NCI-H2107 treated with DMSO at 0.1 percent for 48 hours (cell line): ENCODE data around the gene UNKL.

Source experiments
- DNase-seq: peaks from one replicate; lab custom pipeline; 2025; ENCODE audit not compliant: unreplicated experiment; lab: John Stamatoyannopoulos, UW

The UNKL gene

DNA sequence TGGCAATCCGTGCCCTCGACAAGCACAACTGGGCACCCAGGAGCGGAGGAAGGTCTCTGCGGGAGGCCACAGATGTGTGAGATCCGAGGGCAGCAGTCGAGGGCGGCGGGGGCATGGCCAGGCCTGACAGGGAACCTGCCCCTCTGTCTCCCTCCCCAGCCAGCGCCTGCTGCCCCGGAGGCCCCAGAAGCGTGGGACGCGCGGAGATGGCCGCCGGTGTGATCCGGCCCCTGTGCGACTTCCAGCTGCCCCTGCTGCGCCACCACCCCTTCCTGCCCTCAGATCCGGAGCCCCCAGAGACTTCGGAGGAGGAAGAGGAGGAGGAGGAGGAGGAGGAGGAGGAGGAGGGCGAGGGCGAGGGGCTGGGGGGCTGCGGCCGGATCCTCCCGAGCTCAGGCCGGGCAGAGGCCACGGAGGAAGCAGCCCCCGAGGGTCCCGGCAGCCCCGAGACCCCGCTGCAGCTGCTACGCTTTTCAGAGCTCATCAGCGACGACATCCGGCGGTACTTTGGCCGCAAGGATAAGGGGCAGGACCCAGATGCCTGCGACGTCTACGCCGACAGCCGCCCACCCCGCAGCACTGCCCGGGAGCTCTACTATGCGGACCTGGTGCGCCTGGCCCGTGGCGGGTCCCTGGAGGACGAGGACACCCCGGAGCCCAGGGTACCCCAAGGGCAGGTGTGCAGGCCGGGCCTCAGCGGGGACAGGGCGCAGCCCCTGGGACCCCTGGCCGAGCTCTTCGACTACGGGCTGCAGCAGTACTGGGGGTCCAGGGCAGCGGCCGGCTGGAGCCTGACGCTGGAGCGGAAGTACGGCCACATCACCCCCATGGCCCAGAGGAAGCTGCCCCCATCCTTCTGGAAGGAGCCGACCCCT is 18.1 kb upstream of the UNKL start:
- no peak for DNase-seq

DNA sequence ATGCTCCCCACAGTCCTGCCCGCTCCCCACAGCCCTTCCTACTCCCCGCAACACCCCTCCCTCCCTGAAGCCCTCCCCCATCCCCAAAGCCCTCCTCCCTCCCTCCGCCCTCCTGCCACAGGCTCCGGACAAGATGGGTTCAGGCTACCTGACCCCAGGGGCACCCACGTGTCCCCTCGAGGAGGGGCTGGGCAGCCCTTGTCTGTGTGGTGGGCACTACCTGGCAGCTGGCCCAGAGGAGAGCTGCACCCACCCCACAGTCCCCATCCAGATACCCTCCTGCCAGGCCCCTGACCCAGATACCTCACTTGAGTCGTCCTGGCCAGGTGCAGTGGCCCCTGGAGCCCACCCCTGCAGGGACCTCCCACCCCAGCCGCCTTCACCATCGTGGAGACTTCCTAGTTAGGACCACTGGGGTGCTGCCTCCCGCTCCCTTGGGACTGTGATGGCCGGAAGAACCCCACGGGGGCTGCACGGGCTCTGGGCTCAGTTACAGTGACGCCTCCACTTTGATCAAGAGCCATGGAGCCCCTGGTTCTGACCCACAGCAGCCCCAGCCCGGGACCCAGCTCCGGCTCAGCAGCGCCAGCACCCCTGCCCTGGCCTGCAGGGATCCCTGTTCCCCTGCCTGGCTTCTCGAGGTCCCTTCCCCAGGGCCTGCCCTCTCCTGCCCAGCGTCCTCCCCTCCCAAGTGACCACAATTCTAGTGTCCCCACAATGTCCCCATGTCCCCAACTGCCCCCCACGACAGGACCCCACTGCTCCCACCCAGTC is 17.2 kb upstream of the UNKL start:
- DNase-seq, result no peak

DNA sequence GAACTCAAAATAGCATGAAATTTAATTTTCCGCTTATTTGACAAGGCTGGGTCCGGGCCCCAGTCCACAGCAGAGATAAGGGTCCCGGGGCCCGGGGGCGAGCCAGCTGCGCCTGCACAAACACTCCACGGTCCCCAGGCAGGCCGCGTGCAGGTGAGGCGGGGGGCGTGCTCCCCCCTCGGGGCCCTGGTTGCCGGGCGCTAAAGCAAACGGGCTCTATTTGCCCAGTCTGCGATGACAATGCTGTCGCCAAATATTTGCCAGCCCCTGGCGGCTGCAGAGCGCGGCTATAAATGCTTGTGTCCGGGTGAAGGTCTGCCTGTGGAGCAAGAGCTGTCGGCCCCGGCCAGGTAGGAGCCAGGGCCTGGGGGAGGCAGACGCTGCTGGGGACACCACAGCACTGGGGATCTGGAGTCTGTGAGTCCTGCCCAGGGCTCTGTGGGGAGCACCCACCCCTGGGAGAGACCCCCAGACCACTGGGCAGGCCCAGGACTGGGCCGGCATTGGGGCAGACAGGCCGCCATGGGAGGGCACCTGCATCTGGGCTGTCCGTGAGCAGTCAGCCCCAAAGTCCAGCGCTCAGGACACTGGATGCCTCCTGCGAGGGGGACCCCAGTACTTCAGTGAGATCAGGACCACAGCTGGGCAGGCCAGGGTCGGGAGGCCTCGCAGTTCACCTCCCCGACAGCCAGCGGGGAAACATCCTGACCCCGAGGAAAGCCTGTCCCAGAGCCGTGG is 16.4 kb upstream of the UNKL start, which contains the start of gene PERCC1:
Gene PERCC1, plus strand, starts transcription at position 320 of the 738 bp plus-strand sequence. CDS start 1,516 bp downstream, outside the sequence.
- DNase-seq, result no peak

DNA sequence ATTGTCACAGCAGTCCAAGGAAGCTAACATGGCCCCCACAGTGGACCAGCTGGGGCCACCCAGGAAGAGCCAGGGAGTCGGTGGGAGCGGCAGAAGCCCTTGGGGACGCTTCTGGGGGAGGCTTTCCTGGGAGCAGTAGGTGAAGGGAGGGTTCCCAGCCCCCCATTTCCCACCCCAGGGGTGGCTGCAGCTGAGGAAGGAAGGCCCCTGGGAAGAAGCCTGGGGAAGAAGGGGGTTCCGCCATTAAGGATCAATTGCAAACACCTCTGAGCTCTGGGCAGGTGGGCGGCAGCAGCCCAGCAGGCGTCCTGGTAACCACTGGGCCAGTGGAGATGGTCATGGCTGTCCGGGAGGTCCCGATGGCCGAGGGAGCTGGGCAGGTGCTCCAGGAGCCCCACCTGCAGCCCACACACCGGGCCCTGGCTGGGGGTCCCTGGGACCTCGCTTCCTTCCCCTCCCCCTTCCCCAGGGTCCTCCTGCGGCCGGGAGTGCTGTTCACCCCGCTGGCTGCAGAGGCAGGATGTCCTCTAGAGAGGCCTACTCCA is 15.8 kb upstream of the UNKL start:
- DNase-seq, result no peak

DNA sequence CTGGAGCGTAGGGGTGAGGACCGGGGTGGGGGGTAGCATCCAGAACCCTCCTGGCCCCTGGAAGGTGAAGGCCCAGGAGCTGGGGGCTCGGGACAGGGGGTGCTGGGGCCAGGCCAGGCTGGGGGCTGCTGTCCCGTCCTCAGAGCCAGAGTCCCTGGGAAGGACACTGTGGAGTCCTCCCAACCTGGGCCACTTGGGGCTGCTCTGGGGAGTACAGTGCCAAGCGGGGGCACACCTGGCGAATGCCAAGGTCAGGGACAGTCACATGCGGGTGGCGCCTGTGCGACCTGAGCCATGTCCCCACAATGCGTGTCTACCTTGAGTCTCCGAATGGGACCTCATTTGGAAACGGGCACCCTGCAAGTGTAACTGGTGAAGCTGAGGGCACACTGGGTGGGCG is 15.1 kb upstream of the UNKL start:
- DNase-seq, result no peak

DNA sequence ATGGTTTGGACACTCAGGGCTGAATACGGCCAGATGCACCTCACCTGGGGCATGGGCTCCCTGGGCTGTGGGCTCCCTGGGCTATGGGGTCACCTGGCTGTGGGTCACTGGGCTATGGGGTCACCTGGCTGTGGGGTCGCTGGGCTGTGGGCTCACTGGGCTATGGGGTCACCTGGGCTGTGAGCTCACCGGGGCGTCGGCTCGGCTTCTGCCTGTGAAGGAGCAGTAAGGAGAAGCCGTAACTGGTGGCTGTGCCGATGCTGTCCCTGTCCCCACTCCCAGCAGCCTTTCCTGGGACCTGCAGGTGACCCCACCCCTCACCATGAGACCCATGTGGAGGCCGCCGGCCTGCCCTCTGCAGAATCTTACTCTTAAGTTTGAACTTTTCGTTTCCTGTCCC is 14.5 kb upstream of the UNKL start:
- DNase-seq, result no peak

DNA sequence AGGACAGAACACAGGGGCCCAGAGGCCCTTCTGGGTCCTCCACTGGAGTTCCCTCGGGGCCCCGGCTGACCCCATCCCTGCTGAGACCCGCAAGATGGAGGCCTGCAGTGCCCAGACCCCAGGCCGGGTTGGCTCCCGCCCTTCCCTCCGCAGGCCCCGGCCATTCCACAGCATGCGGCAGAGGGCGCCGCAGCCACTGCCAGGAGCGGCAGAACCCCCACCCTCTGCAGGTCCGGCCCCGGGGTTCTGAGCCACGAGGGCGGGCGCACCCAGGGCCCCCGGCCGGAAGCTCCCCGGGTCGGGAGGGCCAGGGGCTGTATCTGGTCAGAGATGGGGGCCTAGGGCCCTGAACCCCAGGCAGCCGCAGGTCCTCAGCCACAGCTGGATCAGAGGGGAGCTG is 14.0 kb upstream of the UNKL start:
- no peak for DNase-seq

DNA sequence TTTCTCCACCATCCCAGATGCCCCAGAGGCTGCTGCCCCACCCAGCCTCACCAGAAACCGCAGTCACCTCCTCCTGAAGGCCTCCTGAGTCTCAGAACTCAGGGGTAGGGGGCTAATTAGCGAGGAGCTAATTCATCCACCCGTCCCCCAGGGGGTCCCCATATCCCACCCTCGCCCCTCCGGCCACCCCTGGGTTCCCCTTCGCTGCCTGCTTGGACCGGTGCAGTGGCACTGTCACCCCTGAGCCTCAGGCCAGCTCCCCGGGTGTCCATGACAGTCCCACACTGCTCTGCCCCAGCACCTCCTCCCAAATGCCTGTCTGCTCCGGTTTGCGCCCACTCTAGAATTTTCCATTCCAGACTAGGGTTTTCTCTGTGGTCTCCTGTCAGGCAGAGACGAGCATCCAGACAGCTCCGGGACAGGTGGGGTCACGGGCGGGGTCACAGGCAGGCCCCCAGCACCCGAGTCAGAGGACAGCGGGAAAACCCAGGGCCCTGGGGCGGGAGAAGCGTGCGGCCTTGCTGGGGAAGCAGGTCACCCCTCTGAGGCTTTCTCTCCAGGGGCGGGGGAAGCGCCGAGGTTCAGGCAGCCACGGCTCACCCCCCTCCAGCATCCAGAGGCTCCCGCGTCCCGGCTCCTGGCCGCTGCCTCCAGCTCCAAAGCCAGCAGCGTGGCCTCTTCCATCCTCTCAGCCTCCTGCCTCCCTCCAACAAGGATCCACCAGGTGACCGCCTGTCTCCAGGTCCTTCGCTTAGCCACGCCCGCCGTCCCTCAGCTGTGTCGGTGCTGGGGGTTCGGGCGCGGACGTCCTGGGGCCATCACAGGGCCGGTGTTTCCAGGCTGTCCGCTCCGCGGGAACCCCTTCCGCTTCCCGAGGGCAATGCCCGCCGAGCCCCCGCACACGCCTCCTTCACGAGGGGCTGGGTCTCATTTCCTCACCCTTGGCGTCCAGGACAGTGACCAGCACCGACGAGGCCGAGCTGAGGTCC is 13.3 kb upstream of the UNKL start:
- no peak for DNase-seq

DNA sequence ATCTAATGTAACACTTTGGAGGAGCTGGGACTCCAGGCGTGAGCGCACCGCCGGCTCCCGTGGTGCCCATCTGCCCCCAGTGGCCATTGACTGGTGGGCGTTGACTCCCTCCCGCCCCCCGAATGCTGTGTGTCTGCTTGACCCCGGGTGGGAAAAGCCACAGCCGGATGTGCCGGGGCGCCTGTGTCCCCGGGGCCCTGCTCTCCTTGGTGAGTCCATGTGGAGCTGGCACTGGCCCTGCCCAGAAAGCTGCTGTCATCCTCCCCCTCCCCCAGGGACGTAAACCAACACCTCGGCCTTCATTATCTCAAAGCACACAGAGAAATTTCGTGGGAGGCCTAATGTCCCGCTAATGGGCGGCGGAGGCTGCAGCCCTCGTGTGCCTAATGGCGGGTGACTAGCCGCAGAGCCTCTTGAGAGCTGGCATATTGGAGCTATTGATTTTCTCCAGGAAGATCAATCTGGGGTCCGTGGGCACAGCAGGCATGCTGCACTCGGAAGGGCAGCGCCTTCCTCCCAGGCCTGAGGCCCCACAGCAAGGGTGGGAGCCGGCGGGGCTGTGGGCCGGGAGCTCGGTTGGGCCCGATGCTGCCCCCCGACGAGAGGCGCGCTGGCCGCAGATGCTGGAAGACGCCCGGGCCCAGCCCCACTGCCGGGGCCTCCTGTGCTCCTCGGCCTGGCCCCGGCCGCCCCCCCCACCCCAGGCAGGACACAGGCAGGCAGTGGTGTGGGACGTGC is 12.4 kb upstream of the UNKL start:
- peak; percentile 88 for DNase-seq

DNA sequence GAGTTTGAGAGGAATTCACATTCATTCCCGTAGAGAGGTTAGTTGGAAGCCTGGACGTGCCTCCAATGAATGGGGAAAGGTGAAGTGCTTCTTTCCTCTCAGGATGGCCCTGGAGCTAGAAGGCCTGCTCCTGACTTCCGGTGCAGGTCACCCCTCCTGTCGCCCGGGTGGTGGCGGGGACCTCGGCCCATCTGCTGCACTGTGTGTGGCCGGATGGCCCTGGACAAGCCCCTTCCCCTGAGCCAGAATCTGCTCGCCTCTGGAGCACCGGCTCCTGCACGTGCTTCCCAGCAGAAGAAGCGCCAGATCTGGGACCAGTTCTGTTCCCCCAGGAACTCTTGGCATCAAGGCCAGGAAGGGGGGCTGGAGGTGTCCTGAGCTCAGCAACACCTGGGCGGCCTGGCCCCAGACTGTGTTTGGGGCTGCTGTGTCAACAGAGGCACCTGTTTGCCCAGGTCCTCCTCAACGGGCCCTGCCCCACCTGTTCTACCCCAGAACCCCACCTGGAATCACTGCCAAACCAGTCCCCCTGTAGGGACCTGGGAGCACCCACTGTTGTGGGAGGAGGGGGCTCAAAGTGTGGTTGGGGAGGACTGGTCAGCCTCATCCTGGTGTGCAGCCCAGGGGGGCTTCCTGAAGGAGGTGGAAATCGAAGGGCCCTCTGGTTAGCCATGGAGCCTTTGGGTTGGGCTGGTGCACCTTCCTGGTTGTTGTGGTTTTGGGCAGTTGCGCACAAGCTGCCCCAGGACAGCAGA is 11.3 kb upstream of the UNKL start:
- DNase-seq, result no peak

DNA sequence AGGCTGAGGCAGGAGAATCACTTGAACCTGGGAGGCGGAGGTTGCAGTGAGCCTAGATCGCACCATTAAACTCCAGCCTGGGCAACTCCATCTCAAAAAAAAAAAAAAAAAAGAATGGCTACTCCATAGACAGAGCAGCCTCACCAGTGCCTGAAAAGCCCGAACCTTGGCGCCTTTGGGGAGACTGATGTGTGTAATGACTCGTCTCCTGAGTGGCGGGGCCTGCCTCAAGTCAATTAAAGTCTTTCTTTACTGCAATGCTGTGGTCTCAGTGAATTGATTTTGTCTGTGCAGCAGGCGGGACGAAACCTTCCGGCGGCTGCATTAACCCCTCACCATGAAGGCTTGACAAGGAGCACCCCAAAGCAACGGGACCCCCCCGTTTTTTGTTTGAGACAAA is 9.5 kb upstream of the UNKL start:
- DNase-seq, result no peak

DNA sequence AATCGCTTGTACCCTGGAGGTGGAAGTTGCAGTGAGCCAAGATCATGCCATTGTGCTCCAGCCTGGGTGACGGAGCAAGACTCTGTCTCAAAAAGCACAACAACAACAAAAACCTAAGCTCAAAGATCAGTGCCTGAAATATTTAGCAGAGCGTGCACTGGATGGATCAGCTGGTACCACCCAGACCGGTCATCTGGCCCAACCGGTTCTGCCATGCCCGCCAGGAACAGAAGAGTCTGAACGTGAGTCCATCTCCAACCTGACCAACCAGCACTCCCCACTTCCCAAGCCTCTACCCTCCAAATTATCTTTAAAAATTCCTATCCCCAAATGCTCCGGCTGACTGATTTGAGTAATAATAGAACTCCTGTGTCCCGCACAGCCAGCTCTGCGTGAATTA is 7.6 kb upstream of the UNKL start:
- DNase-seq, result no peak

DNA sequence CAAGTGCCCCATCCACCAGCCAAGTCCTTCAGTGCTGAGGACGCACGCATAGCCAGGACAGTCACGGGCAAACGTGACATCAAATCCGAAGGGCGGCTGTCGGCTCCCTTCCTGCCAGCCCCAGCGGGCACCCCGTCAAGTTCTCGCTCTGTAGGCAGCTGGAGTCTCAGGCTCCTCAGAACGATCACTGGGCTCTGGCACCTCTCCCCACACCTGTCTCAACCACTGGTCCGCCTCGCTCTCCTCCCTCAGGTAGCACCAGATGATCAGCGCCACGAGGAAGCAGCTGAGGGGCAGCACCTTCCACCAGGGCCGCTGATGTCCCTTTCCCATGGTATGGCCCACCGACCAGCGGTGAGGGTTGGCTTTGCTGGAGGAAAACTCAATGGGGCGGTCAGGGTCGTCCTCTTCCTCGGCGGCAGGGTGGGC is 5.6 kb upstream of the UNKL start:
- no peak for DNase-seq

DNA sequence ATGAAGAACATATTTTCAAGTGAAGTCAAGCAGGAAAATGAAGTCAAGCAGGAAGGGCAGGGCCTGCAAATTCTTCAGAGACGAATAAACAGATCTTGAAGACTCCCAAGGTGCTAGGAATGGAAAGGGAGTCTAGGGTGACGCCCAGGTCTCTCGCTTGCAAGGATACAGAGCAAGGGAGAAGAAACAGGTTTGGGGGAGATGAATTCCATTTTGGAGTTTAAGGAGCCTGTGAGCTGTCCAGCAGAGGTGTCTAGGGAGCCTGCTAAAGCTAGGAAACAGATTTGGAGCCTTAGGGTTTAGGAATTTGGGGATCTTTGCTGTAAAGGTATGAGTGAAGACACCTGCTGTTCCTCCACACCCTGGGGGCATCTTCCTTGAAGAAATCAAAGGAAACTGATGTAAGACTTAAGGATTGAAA is 2.0 kb upstream of the UNKL start:
- DNase-seq, result no peak

DNA sequence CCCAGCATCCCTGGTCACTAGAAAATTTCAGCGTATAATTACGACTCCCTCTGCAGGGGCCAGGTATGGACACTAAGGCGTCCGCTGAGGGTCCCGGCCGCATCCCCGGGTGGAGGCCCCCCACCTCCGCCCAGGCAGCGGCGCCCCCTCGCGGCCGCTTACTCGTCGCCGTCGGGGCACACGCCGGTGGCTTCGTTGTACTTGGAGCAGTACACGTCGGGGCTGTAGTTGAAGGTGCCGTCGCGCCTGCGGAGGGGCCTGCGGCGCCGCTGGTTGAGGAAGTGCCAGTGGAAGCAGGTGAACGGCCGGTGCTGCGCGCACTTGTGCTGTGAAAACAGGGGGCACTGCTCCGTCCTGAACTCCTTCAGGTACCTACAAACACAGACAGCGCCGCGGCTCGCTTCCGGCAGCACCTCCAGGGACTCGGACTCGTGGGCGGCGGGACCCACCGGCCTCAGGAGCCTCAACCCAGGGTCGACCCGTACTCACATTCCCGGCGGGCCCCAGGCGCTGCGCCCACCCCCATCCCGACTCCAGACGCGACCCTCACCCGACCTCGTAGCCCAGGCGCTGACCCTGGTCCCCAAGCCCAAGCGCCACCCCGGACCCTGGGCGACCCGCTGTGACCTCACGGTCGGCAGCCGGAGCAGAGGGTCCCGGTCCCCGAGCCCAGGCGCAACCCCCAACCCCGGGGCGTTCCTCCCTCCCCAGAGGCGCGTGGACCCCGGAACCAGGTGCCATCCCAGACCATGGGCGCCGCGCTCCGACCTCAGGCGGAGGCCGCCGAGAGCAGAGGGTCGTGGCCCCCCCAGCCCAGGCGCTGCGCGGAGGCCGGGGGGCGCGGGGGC is 596 bp downstream of the UNKL start:
- peak; percentile 18 for DNase-seq

DNA sequence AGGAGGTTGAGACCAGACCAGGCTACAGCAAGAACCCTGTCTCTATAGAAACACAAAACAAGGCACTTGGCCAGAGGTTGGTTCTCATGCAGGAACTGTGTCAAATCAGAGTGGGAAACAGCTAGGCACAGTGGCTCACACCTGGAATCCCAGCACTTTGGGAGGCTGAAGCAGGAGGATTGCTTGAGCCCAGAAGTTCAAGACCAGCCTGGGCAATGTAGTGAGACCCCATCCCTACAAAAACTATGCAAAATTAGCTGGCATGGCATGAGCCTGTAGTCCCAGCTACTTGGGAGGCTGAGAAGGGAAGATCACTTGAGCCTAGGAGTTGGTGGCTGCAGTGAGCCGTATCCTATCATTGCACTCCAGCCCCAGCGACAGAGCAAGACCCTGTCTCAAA is 1.7 kb downstream of the UNKL start:
- DNase-seq, result no peak

DNA sequence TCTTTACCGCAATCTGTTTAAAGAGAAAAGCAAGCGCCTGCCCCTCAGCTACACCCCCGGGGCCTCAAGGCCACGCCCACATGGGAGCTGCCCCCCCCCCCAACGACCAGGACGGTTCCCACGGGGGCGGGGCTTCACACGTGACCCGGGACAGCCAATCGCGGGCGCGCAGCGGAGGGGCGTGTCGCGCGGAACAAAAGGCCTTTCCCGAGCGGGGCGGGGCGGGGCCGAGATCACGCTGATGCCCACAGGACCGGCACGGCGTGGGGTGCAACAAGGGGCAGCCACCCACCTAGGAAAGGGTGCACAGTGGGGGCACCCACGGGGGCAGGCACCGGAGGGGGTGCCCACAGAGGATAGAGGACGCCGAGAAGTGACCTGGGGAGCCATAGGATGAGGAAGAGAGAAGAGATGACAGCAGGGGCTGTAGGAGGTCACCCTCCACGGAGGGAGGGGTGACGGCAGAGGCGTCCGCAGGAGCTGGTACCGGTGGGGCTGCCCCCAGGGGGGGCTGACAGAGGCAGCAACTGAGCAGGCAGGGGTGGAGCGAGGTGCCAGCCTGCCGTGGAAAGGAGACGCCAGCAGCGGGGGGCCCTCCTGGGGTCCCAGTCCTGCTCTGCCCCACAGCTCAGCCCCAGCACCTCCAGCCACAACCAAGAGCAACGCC is 6.2 kb downstream of the UNKL start:
- DNase-seq, result peak; percentile 65
